ENCODE results near the gene OR1F1.
A peak's percentile ranks its signal among the peaks of the same experiment; 100 is the strongest.
"Not testable (repeated sequence)": the region's sequence is repeated elsewhere in the genome, so short reads cannot be mapped to it uniquely, and the experiment has no call there.

The OR1F1 gene

GRCh38 chr16:3187798-3188674 lies at the start of gene OR1F1:
Gene OR1F1 (plus strand): TSS chr16:3188204.
- DNase-seq = peak in 1 of 2 experiments; percentile 24

DNA sequence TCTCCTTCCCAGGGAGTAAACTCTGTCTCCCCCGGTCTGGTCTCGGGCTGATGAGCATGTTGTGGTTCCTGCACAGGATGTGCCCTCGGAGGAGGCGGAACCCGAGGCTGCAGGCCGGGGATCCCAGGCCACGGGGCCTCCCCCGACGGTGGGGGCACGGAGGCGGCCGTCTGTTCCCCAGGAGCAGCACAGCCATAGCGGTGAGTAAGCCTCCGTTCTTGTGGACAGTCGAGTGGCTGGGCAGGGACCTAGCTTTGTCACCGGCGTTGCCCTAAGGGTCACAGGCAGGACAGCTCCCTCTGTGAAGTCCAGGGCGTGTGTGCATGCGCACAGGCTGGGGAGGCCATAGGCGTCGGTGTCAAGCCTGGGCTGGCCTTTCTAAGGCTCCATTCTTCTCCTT lies 49.7 kb upstream of the OR1F1 start:
- no peak for DNase-seq

DNA sequence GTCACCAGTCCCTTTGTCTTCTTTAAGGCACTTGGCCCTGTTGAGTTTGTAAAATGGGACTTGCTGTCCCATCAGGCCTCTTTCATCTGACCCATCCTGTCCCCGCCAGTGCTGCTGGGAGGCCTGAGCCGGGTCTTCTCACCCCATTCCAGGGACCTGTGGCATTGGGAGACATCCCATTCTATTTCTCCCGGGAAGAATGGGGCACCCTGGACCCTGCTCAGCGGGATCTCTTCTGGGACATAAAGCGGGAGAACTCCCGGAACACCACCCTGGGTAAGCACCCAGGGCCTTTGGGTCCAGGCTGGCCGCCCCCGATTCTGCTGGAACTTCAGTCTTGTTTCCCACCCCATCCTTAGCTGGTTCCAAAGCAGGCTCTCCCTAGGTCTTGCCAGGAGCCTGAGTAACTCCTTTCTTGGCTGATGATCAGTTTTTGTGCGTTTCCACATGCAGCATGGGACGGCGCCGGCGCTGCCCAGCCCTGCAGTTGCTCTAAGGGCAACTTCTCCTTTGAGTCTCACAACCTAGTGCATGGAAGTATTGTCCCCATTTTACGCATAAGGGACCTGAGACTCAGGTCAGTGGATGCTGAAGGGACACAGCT lies 49.1 kb upstream of the OR1F1 start:
- no peak for DNase-seq

GRCh38 chr16:3139561-3139960 lies 48.4 kb upstream of the OR1F1 start:
- DNase-seq = not testable (repeated sequence)

DNA sequence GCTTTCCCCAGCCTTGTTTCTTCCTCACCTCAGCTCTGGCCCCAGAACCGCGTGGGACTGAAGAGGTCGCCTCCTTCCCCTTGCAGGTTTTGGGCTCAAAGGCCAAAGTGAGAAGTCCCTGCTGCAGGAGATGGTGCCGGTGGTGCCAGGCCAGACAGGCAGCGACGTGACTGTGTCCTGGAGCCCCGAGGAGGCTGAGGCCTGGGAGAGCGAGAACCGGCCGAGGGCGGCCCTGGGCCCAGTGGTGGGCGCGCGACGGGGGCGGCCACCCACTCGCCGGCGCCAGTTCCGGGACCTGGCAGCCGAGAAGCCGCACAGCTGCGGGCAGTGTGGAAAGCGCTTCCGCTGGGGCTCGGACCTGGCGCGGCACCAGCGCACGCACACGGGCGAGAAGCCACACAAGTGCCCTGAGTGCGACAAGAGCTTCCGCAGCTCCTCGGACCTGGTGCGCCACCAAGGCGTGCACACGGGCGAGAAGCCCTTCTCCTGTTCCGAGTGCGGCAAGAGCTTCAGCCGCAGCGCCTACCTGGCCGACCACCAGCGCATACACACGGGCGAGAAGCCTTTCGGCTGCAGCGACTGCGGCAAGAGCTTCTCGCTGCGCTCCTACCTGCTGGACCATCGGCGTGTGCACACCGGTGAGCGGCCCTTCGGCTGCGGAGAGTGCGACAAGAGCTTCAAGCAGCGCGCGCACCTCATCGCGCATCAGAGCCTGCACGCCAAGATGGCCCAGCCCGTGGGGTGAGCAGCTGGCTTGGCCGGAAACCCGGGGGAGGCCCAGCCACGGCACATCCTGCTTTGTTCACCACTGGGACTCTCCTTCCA lies 47.2 kb upstream of the OR1F1 start:
- no peak for DNase-seq

DNA sequence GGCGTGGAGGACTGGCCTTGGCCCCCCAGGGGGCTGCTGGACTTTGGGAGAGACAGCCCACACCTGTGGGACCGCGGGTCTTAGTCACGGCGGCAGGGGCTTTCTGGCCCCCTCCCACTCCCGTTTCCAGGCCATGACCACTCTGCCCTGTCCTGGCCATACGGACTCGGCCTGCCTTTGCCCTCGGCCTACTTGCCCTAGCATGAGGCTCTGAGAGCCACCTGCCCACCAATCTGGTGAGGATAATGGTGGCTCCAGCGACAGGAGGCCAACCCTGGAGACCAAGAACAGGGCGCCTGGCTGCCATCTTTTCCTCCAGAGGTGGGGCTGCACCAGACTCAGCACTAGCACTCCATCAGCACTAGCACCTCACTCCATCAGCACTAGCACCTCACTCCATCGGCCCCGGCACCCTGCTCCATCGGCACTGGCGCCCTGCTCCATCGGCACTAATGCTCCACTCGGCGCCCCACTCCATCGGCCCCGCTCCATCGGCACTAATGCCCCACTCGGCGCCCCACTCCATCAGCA lies 46.2 kb upstream of the OR1F1 start:
- DNase-seq = no peak

- DNase-seq = no peak
Measured at GRCh38 chr16:3142327-3142726, 45.7 kb upstream of the OR1F1 start.

DNA sequence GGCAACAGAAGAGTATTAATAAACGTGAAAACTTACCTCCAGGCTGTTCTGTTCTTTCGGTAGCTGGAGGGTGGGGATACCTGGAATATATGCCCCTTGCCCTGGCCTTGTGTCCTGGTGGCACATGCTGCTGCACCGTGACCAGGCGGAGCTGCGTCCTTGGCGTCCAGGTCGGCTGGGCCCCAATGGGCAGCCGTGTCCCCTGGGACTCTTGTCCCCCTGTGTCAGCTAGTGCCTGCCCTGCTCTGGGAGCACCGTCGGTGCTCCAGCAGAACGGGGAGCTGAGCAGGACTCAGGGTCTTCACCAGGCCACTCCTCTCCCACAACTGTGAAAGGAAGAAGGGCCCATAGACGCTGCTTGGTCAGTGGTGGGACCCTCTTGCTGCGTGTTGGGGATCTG lies 45.2 kb upstream of the OR1F1 start:
- DNase-seq = no peak

- DNase-seq = no peak
Measured at GRCh38 chr16:3143189-3143588, 44.8 kb upstream of the OR1F1 start.

DNA sequence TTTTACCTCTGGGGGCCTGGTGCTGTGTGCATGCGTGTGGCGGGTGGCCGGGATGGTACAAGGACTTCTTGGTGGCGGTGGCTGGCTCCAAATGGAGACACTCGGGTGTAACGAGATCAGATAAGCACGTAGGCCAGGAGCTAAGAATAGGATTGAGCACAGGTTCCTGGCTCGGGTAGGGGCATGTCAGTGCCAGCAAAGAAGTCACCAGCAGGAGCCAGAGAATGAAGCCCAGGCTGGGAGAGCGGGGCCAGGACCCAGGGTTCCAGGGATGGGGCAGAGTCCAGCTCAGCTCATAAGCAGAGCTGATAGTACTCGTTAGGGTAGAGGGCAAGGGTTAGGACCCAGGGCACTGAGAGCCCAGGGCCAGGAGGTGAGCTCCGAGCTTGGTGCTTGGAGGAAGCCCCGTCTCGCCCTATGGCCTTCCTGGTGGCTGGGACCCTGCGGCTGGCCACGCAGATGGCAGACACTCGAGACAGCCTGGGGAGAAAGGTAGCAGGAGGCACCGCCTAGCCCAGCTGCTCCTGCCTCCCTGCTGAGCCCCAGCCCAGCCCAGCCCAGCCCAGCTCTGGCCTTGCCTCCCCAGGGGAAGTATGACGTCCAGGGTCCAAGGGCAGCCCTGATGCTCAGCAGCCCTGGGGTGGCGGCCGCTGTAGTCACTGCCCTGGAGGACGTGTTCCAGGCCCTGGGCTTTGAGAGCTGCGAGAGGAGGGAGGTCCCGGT lies 44.2 kb upstream of the OR1F1 start:
- DNase-seq = no peak

DNA sequence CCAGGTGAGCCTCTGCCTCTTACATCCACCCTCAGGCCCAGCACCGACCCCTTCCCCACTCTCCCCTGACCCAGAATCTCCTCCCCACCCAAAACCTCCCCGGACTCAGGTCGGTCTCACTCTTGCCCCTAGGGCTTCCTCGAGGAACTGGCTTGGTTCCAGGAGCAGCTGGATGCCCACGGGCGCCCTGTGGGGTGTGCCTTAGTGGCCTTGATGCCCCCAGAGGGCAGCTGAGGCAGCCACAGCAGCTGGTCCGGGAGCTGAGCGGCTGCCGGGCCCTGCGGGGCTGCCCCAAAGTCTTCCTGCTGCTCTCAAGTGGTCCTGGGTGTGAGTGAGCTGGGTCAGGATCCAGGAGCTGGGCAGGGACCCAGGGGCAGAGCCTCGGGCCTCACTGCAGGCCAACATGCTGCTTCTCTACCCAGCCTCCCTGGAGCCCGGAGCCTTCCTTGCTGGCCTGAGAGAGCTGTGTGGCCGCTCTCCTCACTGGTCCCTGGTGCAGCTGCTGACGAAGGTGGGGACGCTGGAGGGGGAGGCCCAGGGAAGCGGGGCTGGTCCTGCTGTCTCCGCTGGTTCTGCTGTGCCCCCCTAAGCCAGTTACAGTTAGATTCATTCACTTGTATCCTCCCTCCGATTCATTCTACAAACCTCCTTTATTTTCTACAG lies 43.6 kb upstream of the OR1F1 start:
- DNase-seq = no peak

DNA sequence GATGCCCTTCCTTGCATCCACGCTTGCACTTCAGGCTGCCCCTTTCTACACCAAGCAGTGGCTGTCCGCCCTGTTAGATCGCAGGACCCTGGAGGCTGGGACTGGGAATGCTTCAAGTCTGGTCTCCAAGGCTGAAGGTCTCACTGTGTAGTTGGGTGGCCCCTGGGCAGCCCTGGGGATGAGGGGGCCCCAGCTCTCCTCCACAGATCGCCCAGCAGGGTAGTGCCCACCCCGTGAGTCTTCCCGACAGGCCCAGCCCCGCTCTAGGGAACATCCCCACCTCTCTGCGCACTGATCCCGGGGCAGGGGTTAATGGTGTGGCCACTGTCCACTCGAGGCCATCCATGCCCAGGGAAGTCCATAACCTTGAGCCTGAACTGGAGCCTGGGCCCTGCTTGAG lies 42.9 kb upstream of the OR1F1 start:
- no peak for DNase-seq

DNA sequence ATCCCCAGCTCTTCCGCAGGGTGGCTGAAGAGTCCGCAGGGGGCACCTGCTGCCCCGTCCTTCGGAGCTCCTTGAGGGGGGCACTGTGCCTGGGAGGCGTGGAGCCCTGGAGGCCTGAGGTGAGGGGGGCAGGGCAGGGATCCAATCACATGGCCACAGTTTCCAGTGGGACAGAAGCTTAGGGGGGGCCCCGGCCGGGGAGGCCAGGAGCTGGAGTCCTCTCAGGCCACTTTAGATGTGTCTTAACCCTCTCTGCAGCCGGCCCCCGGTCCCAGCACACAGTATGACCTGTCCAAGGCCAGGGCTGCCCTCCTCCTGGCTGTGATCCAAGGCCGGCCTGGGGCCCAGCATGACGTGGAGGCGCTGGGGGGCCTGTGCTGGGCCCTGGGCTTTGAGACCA lies 42.3 kb upstream of the OR1F1 start:
- DNase-seq = no peak

- no peak for DNase-seq
Measured at GRCh38 chr16:3147046-3147756, 40.8 kb upstream of the OR1F1 start.

DNA sequence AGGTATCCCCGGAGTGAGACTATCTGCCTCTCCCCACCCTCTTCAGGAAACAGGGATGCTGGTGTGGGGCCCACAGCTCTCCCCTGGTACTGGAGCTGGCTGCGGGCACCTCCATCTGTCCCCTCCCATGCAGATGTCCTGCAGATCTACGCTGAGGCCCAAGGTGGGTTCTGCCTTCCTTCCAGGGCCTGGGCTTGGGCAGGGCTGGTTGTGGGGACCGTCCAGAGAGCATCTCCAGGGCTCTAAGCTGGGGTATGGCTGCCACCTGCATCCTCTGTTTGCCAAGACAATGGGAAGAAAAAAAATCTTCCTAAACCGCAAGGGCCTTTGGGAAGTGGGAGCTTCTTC lies 40.3 kb upstream of the OR1F1 start:
- no peak for DNase-seq

GRCh38 chr16:3148256-3149192 lies 39.5 kb upstream of the OR1F1 start:
- DNase-seq = no peak

GRCh38 chr16:3149193-3149530 lies 38.8 kb upstream of the OR1F1 start:
- DNase-seq = no peak

- peak in 1 of 2 experiments; percentile 68 for DNase-seq
Measured at GRCh38 chr16:3149630-3150345, 38.2 kb upstream of the OR1F1 start.

DNA sequence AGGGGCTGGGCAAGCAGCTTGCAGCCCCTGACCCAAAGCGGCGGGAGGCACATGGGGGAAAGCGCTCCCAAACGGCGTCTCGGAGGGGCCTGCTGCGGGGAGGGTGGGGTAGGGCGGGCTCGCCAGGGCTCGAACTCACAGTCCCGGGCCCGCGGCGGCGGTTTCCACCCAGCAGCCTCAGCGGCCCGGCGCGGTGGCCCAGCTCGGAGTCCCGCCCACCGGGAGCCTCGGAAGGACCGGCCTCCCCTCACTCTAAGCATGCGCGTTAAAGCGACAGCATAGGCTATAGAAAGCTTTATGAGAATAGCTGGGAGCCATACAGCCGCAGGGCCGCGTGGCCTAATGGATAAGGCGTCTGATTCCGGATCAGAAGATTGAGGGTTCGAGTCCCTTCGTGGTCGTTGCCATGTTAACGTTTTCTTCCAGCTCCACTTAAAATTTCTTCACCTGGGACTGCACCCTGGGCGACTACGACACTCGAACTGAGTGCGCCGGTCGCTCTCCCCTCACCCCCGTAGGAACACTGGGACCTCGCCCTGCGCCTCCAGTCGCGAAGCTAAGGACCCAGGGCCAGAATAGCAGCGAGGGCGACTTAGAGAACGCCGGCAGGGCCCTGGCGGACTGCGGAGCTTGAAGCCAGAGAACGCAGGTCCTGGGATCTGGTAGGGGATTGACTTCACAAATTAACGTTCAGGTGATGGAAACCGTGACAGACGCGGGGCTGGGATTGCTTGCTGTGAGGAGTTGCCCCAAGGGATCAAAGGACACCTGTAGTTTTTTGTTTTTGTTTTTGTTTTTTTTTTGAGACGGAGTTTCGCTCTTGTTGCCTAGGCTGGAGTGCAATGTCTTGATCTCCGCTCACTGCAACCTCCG lies 37.4 kb upstream of the OR1F1 start:
- peak; percentile 90 to 95 for DNase-seq

Data from NCI-H526 (cell line).